Neural progenitor cell (in vitro differentiated cells): Measurements from ENCODE around the gene CCKAR. TPM values are rescaled to one million over a fixed set of nuclear protein-coding genes. Genes with fewer than 3 reads are reported as not detected.

Experiments
- DNase-seq: peaks from one replicate; pipeline ENCODE4 v3.0.0-alpha.2; 2016; ENCODE audit warnings: low spot score
- H2AFZ ChIP-seq: fragments of 200-600 bp; sonication (generic); replicated peaks from 2 replicates; pipeline ENCODE4 v1.6.1; 2016; ENCODE audit warnings: antibody characterized with exemption
- H3F3A ChIP-seq: fragments of 200-600 bp; sonication (generic); 2 replicates; pipeline ENCODE4 v1.6.1; 2016; ENCODE audit warnings: antibody characterized with exemption, low read depth
- H3K27ac ChIP-seq: fragments of 200-600 bp; sonication (generic); 2 replicates; pipeline ENCODE4 v1.5.1; 2016; ENCODE audit warnings: mild to moderate bottlenecking
- H3K27me3 ChIP-seq: fragments of 200-600 bp; sonication (generic); 2 replicates; pipeline ENCODE4 v1.6.1; 2016; ENCODE audit warnings: mild to moderate bottlenecking, moderate library complexity
- H3K36me3 ChIP-seq: fragments of 200-600 bp; sonication (generic); 2 replicates; pipeline ENCODE4 v1.5.1; 2016
- H3K4me1 ChIP-seq: fragments of 200-600 bp; sonication (generic); 2 replicates; pipeline ENCODE4 v1.6.1; 2016; ENCODE audit warnings: mixed run types
- H3K4me2 ChIP-seq: fragments of 200-600 bp; sonication (generic); 2 replicates; pipeline ENCODE4 v1.6.1; 2016
- H3K4me3 ChIP-seq: fragments of 200-600 bp; sonication (generic); 2 replicates; pipeline ENCODE4 v1.5.1; 2016
- H3K79me2 ChIP-seq: fragments of 200-600 bp; sonication (generic); 2 replicates; pipeline ENCODE4 v1.6.1; 2016; ENCODE audit warnings: low read depth
- H3K9ac ChIP-seq: fragments of 200-600 bp; sonication (generic); 2 replicates; pipeline ENCODE4 v1.6.1; 2016
- H3K9me3 ChIP-seq: fragments of 200-600 bp; sonication (generic); 2 replicates; pipeline ENCODE4 v1.5.1; 2016; ENCODE audit warnings: low read depth
- H4K20me1 ChIP-seq: fragments of 200-600 bp; sonication (generic); 2 replicates; pipeline ENCODE4 v1.6.1; 2016; ENCODE audit warnings: low read depth
- H3K27ac Mint-ChIP-seq: 3 replicates; pipeline ENCODE4 v1.8.0; 2021; ENCODE audit warnings: mixed read lengths
- H3K27me3 Mint-ChIP-seq: 2 replicates; pipeline ENCODE4 v1.8.0; 2022; ENCODE audit warnings: low read depth, mild to moderate bottlenecking, inconsistent platforms, moderate library complexity, mixed read lengths; ENCODE audit not compliant: insufficient read depth
- H3K36me3 Mint-ChIP-seq: 3 replicates; pipeline ENCODE4 v1.8.0; 2021; ENCODE audit warnings: mixed read lengths
- H3K4me1 Mint-ChIP-seq: 3 replicates; pipeline ENCODE4 v1.8.0; 2021; ENCODE audit warnings: mixed read lengths
- H3K4me3 Mint-ChIP-seq: 3 replicates; pipeline ENCODE4 v1.8.0; 2021; ENCODE audit warnings: mild to moderate bottlenecking, moderate library complexity, mixed read lengths
- H3K9me3 Mint-ChIP-seq: 3 replicates; pipeline ENCODE4 v1.8.0; 2020; ENCODE audit warnings: mixed read lengths
- EZH2 ChIP-seq: fragments of 200-600 bp; sonication (generic); IDR thresholded peaks from 2 replicates; pipeline ENCODE4 v1.6.1; 2017; ENCODE audit warnings: antibody characterized with exemption, mild to moderate bottlenecking, moderate library complexity
- EZH2phosphoT487 ChIP-seq: fragments of 200-600 bp; sonication (generic); IDR thresholded peaks from 2 replicates; pipeline ENCODE4 v1.6.1; 2017; ENCODE audit warnings: antibody characterized with exemption
- total RNA-seq: library from RNA; depleted of rRNA; stranded (reverse); fragments of >200 nt; gene quantifications from 2 replicates; pipeline ENCODE4 v1.2.3, GENCODE V29; 2015; ENCODE audit warnings: low replicate concordance
- TF ChIP-seq, protein P1 (sequence below): fragments of 200-600 bp; sonication (generic); IDR thresholded peaks from 2 replicates; pipeline ENCODE4 v1.5.1; 2017; ENCODE audit warnings: antibody characterized with exemption, mild to moderate bottlenecking

The CCKAR gene
- total RNA-seq, 1 donor from 2014 or later = not detected

DNA sequence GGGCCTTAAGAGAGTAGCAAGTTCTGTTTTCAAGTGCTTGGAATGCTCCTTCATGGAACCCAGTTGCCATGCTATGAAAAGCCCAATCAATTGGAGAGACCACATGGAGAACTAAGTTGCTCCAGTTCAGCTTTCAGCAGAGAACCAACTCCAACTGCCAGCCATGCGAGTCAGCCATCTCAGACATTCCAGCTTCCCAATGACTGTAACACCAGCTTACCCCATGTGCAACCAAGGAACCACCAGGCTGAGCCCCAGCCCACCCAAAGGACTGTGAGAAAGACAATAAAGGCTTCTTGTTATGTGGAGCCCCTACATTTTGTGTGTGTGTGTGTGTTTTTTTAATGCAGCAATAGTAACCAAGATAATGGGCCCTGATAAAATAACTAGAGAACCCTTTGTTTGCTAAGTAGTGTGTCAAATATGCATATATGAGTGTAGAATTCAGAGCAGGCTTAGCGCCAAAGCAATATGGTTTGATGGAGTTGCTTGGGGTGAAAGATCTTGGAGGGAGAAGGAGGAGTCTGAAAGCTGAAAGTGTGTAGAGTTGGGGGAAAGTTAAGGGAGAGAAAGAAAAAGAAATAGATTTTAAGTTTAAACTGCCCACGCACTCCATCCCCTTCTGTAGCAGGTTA lies 35.0 kb upstream of the CCKAR start:
- H3K4me2 ChIP-seq = no peak overlapping the region
- no peaks in the 10 kb centered on the region for H3K36me3 Mint-ChIP-seq
- H3K9ac ChIP-seq = no peak overlapping the region

DNA sequence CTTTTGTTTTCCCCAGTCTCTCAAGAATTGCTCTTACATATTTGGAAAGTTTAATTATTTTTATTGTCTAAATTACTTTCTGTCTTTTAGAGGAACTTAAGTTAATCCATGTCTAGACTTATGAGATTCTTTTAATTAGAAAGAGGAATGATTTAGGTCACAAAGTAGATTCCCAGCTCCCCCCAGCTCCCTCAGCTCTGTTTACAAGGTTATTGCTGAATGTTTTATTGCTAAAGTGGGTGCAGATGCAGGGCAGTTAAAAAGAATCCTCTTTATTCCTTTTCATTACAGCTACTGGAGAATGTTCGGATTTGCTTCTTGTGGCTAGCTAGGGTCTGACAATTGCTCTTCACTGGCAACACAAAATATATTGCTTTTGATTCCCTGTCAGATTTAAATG lies 33.7 kb upstream of the CCKAR start:
- no peaks in the 10 kb centered on the region for H3K9me3 Mint-ChIP-seq
- Histone ChIP-seq H3K79me2 (no peaks in the 10 kb centered on the region), H3K4me1 (no peaks in the 10 kb centered on the region), H3K9me3 (no peaks in the 10 kb centered on the region), H3K4me3 (no peak overlapping the region), H3K9ac (no peak overlapping the region), H3K4me2 (no peak overlapping the region), H3K27ac (no peak overlapping the region), H3K36me3 (no peaks in the 10 kb centered on the region), H3F3A (no peaks in the 10 kb centered on the region), H3K27me3 (no peaks in the 10 kb centered on the region), H4K20me1 (no peaks in the 10 kb centered on the region), H2AFZ (no peak overlapping the region)
- TF ChIP-seq, protein P1, sequence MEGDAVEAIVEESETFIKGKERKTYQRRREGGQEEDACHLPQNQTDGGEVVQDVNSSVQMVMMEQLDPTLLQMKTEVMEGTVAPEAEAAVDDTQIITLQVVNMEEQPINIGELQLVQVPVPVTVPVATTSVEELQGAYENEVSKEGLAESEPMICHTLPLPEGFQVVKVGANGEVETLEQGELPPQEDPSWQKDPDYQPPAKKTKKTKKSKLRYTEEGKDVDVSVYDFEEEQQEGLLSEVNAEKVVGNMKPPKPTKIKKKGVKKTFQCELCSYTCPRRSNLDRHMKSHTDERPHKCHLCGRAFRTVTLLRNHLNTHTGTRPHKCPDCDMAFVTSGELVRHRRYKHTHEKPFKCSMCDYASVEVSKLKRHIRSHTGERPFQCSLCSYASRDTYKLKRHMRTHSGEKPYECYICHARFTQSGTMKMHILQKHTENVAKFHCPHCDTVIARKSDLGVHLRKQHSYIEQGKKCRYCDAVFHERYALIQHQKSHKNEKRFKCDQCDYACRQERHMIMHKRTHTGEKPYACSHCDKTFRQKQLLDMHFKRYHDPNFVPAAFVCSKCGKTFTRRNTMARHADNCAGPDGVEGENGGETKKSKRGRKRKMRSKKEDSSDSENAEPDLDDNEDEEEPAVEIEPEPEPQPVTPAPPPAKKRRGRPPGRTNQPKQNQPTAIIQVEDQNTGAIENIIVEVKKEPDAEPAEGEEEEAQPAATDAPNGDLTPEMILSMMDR = no peak
- TF ChIP-seq EZH2 (no peak), EZH2phosphoT487 (no peak)
- H3K36me3 Mint-ChIP-seq = no peaks in the 10 kb centered on the region
- DNase-seq = no peak
- H3K4me3 Mint-ChIP-seq = no peak overlapping the region
- no peaks in the 10 kb centered on the region for H3K4me1 Mint-ChIP-seq
- no peaks in the 10 kb centered on the region for H3K27me3 Mint-ChIP-seq
- H3K27ac Mint-ChIP-seq = no peak overlapping the region

More for the DNA sequence above, 35.0 kb upstream of the CCKAR start:
- H3K9me3 Mint-ChIP-seq = no peaks in the 10 kb centered on the region
- Histone ChIP-seq H3K4me3 (no peak overlapping the region), H3K27me3 (no peaks in the 10 kb centered on the region), H3F3A (no peaks in the 10 kb centered on the region), H3K27ac (no peak overlapping the region), H3K9me3 (no peaks in the 10 kb centered on the region), H3K4me1 (no peaks in the 10 kb centered on the region), H3K79me2 (no peaks in the 10 kb centered on the region), H3K36me3 (no peaks in the 10 kb centered on the region), H4K20me1 (no peaks in the 10 kb centered on the region), H2AFZ (no peak overlapping the region)
- H3K4me1 Mint-ChIP-seq = no peaks in the 10 kb centered on the region
- no peaks in the 10 kb centered on the region for H3K27me3 Mint-ChIP-seq
- TF ChIP-seq, protein P1 = no peak
- no peak for TF ChIP-seq EZH2phosphoT487
- TF ChIP-seq EZH2 = no peak
- no peak overlapping the region for H3K27ac Mint-ChIP-seq
- no peak for DNase-seq
- H3K4me3 Mint-ChIP-seq = no peak overlapping the region

GRCh38 chr4:26522478-26522877 lies 32.2 kb upstream of the CCKAR start:
- Mint-ChIP-seq H3K4me1 (no peaks in the 10 kb centered on the region), H3K27me3 (no peaks in the 10 kb centered on the region), H3K36me3 (no peaks in the 10 kb centered on the region), H3K27ac (no peak overlapping the region), H3K9me3 (no peaks in the 10 kb centered on the region), H3K4me3 (no peak overlapping the region)
- TF ChIP-seq EZH2 = no peak
- TF ChIP-seq, protein P1 = no peak
- TF ChIP-seq EZH2phosphoT487 = no peak
- Histone ChIP-seq H4K20me1 (no peaks in the 10 kb centered on the region), H3K4me2 (no peak overlapping the region), H3K4me3 (no peak overlapping the region), H3K9me3 (no peaks in the 10 kb centered on the region), H2AFZ (no peak overlapping the region), H3K27me3 (no peaks in the 10 kb centered on the region), H3K79me2 (no peaks in the 10 kb centered on the region), H3K4me1 (no peaks in the 10 kb centered on the region), H3K27ac (no peak overlapping the region), H3K36me3 (no peaks in the 10 kb centered on the region), H3F3A (no peaks in the 10 kb centered on the region), H3K9ac (no peak overlapping the region)
- DNase-seq = no peak
